Muscle layer of duodenum (tissue), 2 donors: Measurements from ENCODE around the gene MOB3B.

Experiments used
- H3K27ac ChIP-seq: one replicate; pipeline ENCODE4 v1.7.0; 2013; ENCODE audit warnings: mild to moderate bottlenecking, low read length
- H3K27me3 ChIP-seq: one replicate; pipeline ENCODE4 v1.7.0; 2013; ENCODE audit warnings: low read depth, mild to moderate bottlenecking, control low read depth, low read length
- H3K36me3 ChIP-seq, 2 donors: one replicate each; pipeline ENCODE4 v1.7.0; 2013; ENCODE audit warnings: low read length in 2 of 2, control low read depth in 1 of 2, mild to moderate bottlenecking in 1 of 2; ENCODE audit not compliant: insufficient read depth in 2 of 2, control insufficient read depth in 1 of 2
- H3K4me1 ChIP-seq, 2 donors: one replicate each; pipeline ENCODE4 v1.7.0; 2013; ENCODE audit warnings: low read length in 2 of 2, mild to moderate bottlenecking in 2 of 2, control low read depth in 1 of 2, moderate library complexity in 1 of 2; ENCODE audit not compliant: insufficient read depth in 2 of 2, control insufficient read depth in 1 of 2
- H3K4me3 ChIP-seq, 2 donors: one replicate each; pipeline ENCODE4 v1.7.0; 2013; ENCODE audit warnings: low read length in 2 of 2, low read depth in 1 of 2, mild to moderate bottlenecking in 1 of 2
- H3K9me3 ChIP-seq, 2 donors: one replicate each; pipeline ENCODE4 v1.7.0; 2013; ENCODE audit warnings: low read length in 2 of 2, control low read depth in 1 of 2, mild to moderate bottlenecking in 1 of 2; ENCODE audit not compliant: control insufficient read depth in 1 of 2
- donor health status: healthy.

Gene MOB3B

GRCh38 chr9:27530915-27531755 is 1.5 kb upstream of the MOB3B start:
- no peaks in the 10 kb centered on the region for H3K27me3 ChIP-seq
- no peaks in the 10 kb centered on the region for H3K36me3 ChIP-seq
- no peak overlapping the region for H3K27ac ChIP-seq
- H3K4me1 ChIP-seq: peaks cover 22 to 26% of the 10 kb centered on the region in 2 donors
- no peaks in the 10 kb centered on the region for H3K9me3 ChIP-seq
- H3K4me3 ChIP-seq: no peak overlapping the region

- Histone ChIP-seq H3K36me3 (no peaks in the 10 kb centered on the region), H3K4me3 (peak overlapping the region; percentile 82 to 91), H3K4me1 (peaks cover 14 to 30% of the 10 kb centered on the region in 2 donors), H3K27me3 (no peaks in the 10 kb centered on the region), H3K27ac (peak overlapping the region; percentile 90), H3K9me3 (no peaks in the 10 kb centered on the region)
These were observed 713 bp downstream of the MOB3B start for GRCh38 chr9:27528886-27529315.

- Histone ChIP-seq H3K4me3 (peak overlapping the region; percentile 82 to 91), H3K9me3 (no peaks in the 10 kb centered on the region), H3K27me3 (no peaks in the 10 kb centered on the region), H3K27ac (peak overlapping the region; percentile 90), H3K36me3 (no peaks in the 10 kb centered on the region), H3K4me1 (peaks cover 14 to 30% of the 10 kb centered on the region in 2 donors)
These were observed 1.3 kb downstream of the MOB3B start for GRCh38 chr9:27528076-27528885.

DNA sequence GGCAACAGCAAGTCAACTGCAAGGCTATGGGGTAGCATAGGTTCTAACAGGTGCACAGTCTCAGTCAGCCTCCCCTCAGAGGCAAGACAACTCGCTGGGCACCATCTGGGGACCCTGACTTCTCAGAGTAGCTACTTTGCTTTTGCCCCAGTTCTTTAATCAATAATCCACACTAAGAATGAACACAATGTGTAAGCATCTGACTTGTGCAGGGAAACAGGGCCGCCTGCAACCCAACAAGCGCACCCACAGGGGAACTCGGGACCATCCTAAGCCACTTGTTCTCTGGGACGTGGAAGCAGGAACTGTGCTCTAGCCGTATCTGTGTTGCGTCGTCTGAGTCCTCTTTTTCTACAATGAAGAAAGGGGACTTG is 1.9 kb downstream of the MOB3B start:
- H3K4me3 ChIP-seq: peak overlapping the region; percentile 82 to 91
- no peaks in the 10 kb centered on the region for H3K27me3 ChIP-seq
- no peaks in the 10 kb centered on the region for H3K36me3 ChIP-seq
- peak overlapping the region; percentile 90 for H3K27ac ChIP-seq
- peaks cover 14 to 30% of the 10 kb centered on the region in 2 donors for H3K4me1 ChIP-seq
- no peaks in the 10 kb centered on the region for H3K9me3 ChIP-seq

- Histone ChIP-seq H3K4me1 (peaks cover 9 to 19% of the 10 kb centered on the region in 2 donors), H3K27me3 (no peaks in the 10 kb centered on the region), H3K27ac (no peak within 1 kb of the TSS), H3K9me3 (no peaks in the 10 kb centered on the region), H3K4me3 (no peak within 1 kb of the TSS), H3K36me3 (no peaks in the 10 kb centered on the region)
These were observed 5.4 kb downstream of the MOB3B start, which contains the start of gene IFNK for GRCh38 chr9:27524236-27524635. IFNK (plus strand) TSS chr9:27524290; CDS start chr9:27524337, 47 bp downstream.

GRCh38 chr9:27523141-27523540 is 6.5 kb downstream of the MOB3B start:
- Histone ChIP-seq H3K4me1 (peaks cover 9 to 19% of the 10 kb centered on the region in 2 donors), H3K36me3 (no peaks in the 10 kb centered on the region), H3K9me3 (no peaks in the 10 kb centered on the region), H3K27me3 (no peaks in the 10 kb centered on the region), H3K27ac (no peak overlapping the region), H3K4me3 (no peak overlapping the region)

DNA sequence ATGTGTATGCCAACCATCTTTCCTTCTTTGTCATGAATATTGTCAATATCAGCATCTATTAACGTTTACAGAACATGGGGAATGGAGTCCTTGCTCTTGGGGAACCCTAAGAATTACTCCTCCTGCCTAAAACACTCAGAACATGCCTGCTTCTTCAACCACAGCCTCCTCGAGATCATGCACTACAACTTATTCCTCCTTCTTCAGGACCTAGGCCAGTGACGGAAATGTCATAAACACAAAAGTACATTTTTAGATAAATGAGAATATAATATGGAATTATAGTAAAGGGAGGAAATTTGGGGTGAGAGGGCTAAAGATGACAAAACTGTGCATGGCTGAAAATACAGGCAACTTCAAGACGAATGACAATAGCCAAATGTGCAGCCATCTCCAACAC is 8.6 kb downstream of the MOB3B start:
- Histone ChIP-seq H3K4me3 (no peak overlapping the region), H3K4me1 (peaks cover 0 to 2% of the 10 kb centered on the region in 2 donors)

GRCh38 chr9:27519466-27520465 is 9.8 kb downstream of the MOB3B start:
- Histone ChIP-seq H3K36me3 (no peaks in the 10 kb centered on the region), H3K27me3 (no peaks in the 10 kb centered on the region), H3K27ac (no peak overlapping the region), H3K4me3 (no peak overlapping the region), H3K9me3 (no peaks in the 10 kb centered on the region), H3K4me1 (peaks cover 0 to 3% of the 10 kb centered on the region in 2 donors)

More for the DNA sequence above, 8.6 kb downstream of the MOB3B start:
- H3K27me3 ChIP-seq: no peaks in the 10 kb centered on the region
- H3K36me3 ChIP-seq: no peaks in the 10 kb centered on the region
- no peak overlapping the region for H3K27ac ChIP-seq
- H3K9me3 ChIP-seq: no peaks in the 10 kb centered on the region

GRCh38 chr9:27518809-27519208 is 10.8 kb downstream of the MOB3B start:
- Histone ChIP-seq H3K4me3 (no peak overlapping the region), H3K27me3 (no peaks in the 10 kb centered on the region), H3K27ac (no peak overlapping the region), H3K4me1 (peaks cover 0 to 10% of the 10 kb centered on the region in 2 donors), H3K9me3 (no peaks in the 10 kb centered on the region), H3K36me3 (no peaks in the 10 kb centered on the region)

DNA sequence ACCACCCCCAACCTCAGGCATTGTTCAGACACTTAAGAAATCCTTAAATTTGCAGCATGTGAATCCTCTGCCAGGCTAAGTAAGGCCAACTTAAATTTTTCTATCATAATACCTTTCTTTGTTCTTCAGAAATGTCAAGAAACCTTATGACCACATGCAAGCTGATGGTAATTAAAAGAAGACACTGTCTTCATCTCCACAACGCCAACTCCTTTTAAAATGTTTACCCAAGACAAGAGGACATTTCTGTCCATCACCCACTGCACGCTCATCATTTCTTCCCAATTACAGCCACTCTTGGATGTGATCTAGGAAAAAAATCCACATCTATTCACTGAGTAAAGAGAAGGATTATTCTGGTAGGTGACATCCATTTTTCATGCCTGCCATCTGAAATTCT is 11.6 kb downstream of the MOB3B start:
- no peak overlapping the region for H3K27ac ChIP-seq
- no peaks in the 10 kb centered on the region for H3K9me3 ChIP-seq
- no peaks in the 10 kb centered on the region for H3K36me3 ChIP-seq
- H3K4me3 ChIP-seq: no peak overlapping the region
- H3K27me3 ChIP-seq: no peaks in the 10 kb centered on the region
- H3K4me1 ChIP-seq: peaks cover 0 to 10% of the 10 kb centered on the region in 2 donors
